Measurements from ENCODE around the gene ARHGEF11. TPM values are rescaled to one million over a fixed set of nuclear protein-coding genes. Genes with fewer than 3 reads are reported as not detected.
A peak's percentile ranks its signal among the peaks of the same experiment; 100 is the strongest.

The ARHGEF11 gene
- total RNA-seq, 1 donor from 2014 or later = 31.4 TPM

GRCh38 chr1:157000686-157001085, 44.9 kb downstream of the ARHGEF11 start:
- DNase-seq (ENCODE audit: low read depth) = no peak

- no peak for DNase-seq (ENCODE audit: low read depth)
Measured at GRCh38 chr1:156999596-157000320, 45.8 kb downstream of the ARHGEF11 start.

GRCh38 chr1:156998840-156999500, 46.6 kb downstream of the ARHGEF11 start:
- no peak for DNase-seq (ENCODE audit: low read depth)

- no peak for DNase-seq (ENCODE audit: low read depth)
Measured at GRCh38 chr1:156998301-156998700, 47.2 kb downstream of the ARHGEF11 start.

- no peak for DNase-seq (ENCODE audit: low read depth)
Measured at GRCh38 chr1:156995412-156995811, 50.1 kb downstream of the ARHGEF11 start.

- no peak for DNase-seq (ENCODE audit: low read depth)
Measured at GRCh38 chr1:156994277-156994676, 51.3 kb downstream of the ARHGEF11 start.

- no peak for DNase-seq (ENCODE audit: low read depth)
Measured at GRCh38 chr1:156993426-156994147, 52.0 kb downstream of the ARHGEF11 start.

GRCh38 chr1:156992215-156992614, 53.3 kb downstream of the ARHGEF11 start:
- DNase-seq (ENCODE audit: low read depth) = no peak

- DNase-seq (ENCODE audit: low read depth) = no peak
Measured at GRCh38 chr1:156987715-156988114, 57.8 kb downstream of the ARHGEF11 start.

- DNase-seq (ENCODE audit: low read depth) = no peak
Measured at GRCh38 chr1:156980551-156980950, 65.0 kb downstream of the ARHGEF11 start.

GRCh38 chr1:156975084-156975483, 70.5 kb downstream of the ARHGEF11 start:
- DNase-seq (ENCODE audit: low read depth) = no peak

GRCh38 chr1:156973417-156973816, 72.1 kb downstream of the ARHGEF11 start:
- no peak for DNase-seq (ENCODE audit: low read depth)

- peak; percentile 28 for DNase-seq (ENCODE audit: low read depth)
Measured at GRCh38 chr1:156970017-156970416, 75.5 kb downstream of the ARHGEF11 start.

GRCh38 chr1:156969496-156969895, 76.0 kb downstream of the ARHGEF11 start:
- DNase-seq (ENCODE audit: low read depth) = no peak

- no peak for DNase-seq (ENCODE audit: low read depth)
Measured at GRCh38 chr1:156964441-156964840, 81.1 kb downstream of the ARHGEF11 start.

GRCh38 chr1:156963621-156964020, 81.9 kb downstream of the ARHGEF11 start:
- no peak for DNase-seq (ENCODE audit: low read depth)

- DNase-seq (ENCODE audit: low read depth) = no peak
Measured at GRCh38 chr1:156961709-156962108, 83.8 kb downstream of the ARHGEF11 start.

GRCh38 chr1:156959925-156960324, 85.6 kb downstream of the ARHGEF11 start:
- DNase-seq (ENCODE audit: low read depth) = no peak

GRCh38 chr1:156959414-156959813, 86.1 kb downstream of the ARHGEF11 start:
- DNase-seq (ENCODE audit: low read depth) = no peak

GRCh38 chr1:156958247-156958714, 87.3 kb downstream of the ARHGEF11 start:
- DNase-seq (ENCODE audit: low read depth) = no peak

GRCh38 chr1:156957634-156958033, 87.9 kb downstream of the ARHGEF11 start:
- peak; percentile 31 for DNase-seq (ENCODE audit: low read depth)

GRCh38 chr1:156956333-156956732, 89.2 kb downstream of the ARHGEF11 start:
- no peak for DNase-seq (ENCODE audit: low read depth)

GRCh38 chr1:156953571-156953970, 92.0 kb downstream of the ARHGEF11 start:
- DNase-seq (ENCODE audit: low read depth) = no peak
